Epithelial cell of esophagus (primary cell): ENCODE results near the gene ARHGAP10.

Source experiments
- DNase-seq: peaks from one replicate; pipeline ENCODE4 v3.0.0; 2010; ENCODE audit warnings: low read depth
- H3K4me3 ChIP-seq: 2 replicates; pipeline ENCODE4 v1.5.1; 2011; ENCODE audit warnings: mild to moderate bottlenecking, low read length, control low read depth
- CTCF ChIP-seq: IDR thresholded peaks from 2 replicates; pipeline ENCODE4 v1.5.1; 2011; ENCODE audit warnings: low read depth, mild to moderate bottlenecking, low read length, control low read depth, inconsistent platforms; ENCODE audit not compliant: insufficient read depth; ENCODE audit errors: missing control alignments

Gene ARHGAP10

GRCh38 chr4:147863111-147863747 lies 131.3 kb downstream of the ARHGAP10 start:
- no peak for DNase-seq

GRCh38 chr4:147863808-147864472 lies 132.1 kb downstream of the ARHGAP10 start:
- TF ChIP-seq CTCF, result no peak
- H3K4me3 ChIP-seq, result no peak overlapping the region
- DNase-seq, result no peak

More at GRCh38 chr4:147863111-147863747, 131.3 kb downstream of the ARHGAP10 start:
- H3K4me3 ChIP-seq, result no peak overlapping the region
- TF ChIP-seq CTCF, result no peak

DNA sequence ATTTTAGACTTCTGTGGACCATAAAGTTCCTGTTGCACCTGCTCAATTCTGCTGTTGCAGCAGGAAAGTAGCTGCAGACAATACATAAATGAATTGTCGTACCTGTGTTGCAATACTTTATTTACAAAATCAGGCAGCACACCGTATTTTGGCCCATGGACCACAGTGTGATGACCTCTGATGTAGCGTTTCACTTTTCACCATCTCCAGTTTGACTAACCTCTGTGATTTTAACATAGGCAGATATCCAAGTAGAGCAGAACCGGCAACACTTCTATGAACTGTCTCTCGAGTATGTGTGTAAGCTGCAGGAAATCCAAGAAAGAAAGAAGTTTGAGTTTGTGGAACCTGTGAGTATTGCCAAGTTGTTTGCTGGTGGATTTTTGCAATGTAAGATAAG lies 132.7 kb downstream of the ARHGAP10 start:
- TF ChIP-seq CTCF, result no peak
- no peak for DNase-seq
- H3K4me3 ChIP-seq, result no peak overlapping the region

DNA sequence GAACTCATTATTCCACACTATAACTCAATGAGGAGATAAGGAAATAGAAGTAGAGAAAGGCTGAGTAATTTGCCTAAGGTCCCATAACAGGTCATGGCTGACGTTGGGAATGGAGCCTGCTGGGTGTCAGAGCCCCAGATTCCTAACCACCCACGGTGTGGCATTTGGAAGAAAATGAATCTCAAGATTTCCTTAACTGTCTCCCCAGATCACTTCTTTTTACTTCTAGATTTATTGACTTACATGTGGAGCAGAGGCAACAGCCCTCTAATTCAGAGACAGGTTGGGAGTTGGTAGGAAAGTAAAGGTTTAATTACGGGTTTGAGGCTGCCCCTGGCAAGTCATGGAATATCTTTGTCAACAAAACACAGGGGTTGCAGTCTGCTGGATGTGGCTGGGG lies 134.0 kb downstream of the ARHGAP10 start:
- peak; percentile 45 for DNase-seq
- TF ChIP-seq CTCF, result no peak
- no peak overlapping the region for H3K4me3 ChIP-seq

DNA sequence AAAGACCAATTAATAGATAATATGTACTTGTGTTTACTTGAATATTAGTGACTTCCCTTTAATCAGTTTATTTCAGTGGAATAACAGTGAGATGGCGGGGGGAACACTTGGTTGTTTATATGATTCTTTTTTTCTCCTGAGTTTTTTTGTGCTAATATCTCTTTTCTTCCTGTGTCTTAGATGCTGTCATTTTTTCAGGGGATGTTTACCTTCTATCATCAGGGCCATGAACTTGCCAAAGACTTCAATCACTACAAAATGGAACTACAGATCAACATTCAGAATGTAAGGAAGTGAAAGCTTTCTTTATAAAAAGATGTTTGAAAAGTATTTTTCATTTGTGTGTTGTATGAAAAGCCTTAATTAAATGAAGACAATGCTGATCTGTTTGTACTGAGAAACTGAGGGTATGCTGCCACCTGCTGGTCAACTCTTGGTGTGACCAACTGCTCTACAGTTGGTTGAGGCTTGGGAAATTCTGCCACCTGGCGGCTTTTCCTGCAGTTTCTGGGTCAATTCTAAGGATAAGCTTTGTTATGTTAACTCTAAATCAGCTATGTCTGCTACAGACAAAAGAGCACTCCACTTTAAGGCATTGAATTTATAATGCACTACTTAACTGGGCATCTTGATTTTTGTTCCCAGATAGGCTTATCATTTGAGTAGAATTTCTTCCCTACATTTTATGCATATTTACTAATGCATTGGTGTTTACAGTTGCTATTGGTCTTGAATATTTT lies 134.8 kb downstream of the ARHGAP10 start:
- peak; percentile 100 for TF ChIP-seq CTCF
- H3K4me3 ChIP-seq, result no peak overlapping the region
- DNase-seq, result peak; percentile 89

DNA sequence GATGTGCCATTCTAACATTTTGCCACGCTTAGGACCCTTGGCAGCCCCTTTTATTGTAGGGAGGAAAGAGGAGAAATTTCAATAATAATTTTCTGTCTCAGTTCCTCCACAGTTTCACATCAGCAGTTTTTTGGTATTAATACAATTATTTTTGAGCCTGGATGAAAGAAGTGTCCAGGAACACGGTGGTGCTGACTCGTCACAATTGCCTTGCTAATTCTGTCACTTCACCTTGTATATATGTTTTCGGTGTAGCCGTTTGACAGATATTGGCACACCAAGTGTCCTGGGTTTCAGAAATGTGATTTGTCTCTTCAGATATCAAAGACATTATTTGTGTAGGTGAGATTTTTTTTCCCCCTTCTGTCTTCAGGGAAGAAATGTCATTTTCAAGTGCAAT lies 142.2 kb downstream of the ARHGAP10 start:
- H3K4me3 ChIP-seq, result no peak overlapping the region
- no peak for TF ChIP-seq CTCF
- DNase-seq, result no peak
